ENCODE results near the gene SRR. TPM values are rescaled to one million over a fixed set of nuclear protein-coding genes. Genes with fewer than 3 reads are reported as not detected.

SRR gene
- total RNA-seq, 1 experiment from 2014 or later, result 5.6 TPM

DNA sequence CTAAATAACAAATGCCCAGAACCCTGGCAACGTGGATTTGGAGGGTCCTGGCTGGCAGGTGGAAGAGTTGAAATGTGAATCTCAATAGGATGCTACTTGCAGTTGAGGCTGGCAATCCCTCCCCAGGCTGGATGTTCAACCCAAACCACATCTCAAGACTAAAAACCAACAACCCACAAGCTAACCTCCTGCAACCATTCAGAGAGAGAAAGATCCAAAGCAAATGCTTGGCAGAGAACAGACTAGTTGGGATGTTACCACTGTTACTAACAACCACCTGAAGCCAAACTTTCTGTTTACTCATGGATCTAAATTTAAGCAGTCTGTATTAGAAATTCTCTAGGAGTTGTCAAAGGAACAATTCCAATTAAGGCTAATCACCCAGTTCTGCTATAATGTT is 28.0 kb upstream of the SRR start:
- Histone ChIP-seq H2AFZ (ENCODE audit: low read length) (no peak overlapping the region), H2AK5ac (ENCODE audit: insufficient read length, low read length) (no peak overlapping the region), H3K14ac (ENCODE audit: insufficient read depth, low read length) (no peak overlapping the region), H2BK20ac (ENCODE audit: low read depth, low read length, poor library complexity, severe bottlenecking) (no peak overlapping the region), H3K27ac (ENCODE audit: insufficient read length, low read depth, low read length) (no peak overlapping the region), H2BK5ac (ENCODE audit: insufficient read length, low read length) (no peak overlapping the region), H3K9ac (ENCODE audit: extremely low read depth, insufficient read length, low read length) (no peak overlapping the region), H3K23me2 (ENCODE audit: insufficient read length, low read depth, low read length, poor library complexity, severe bottlenecking) (no peaks in the 10 kb centered on the region), H3K79me1 (ENCODE audit: insufficient read depth, low read depth, low read length, poor library complexity, severe bottlenecking) (no peaks in the 10 kb centered on the region), H3K4me1 (ENCODE audit: insufficient read depth, low read length) (no peaks in the 10 kb centered on the region), H4K8ac (replicated peaks; ENCODE audit: insufficient read length, low read depth, low read length) (no peak overlapping the region), H2BK12ac (ENCODE audit: insufficient read length, low read depth, low read length) (no peak overlapping the region), H2BK120ac (ENCODE audit: low read depth, low read length, poor library complexity, severe bottlenecking) (no peak overlapping the region), H4K5ac (ENCODE audit: insufficient read length, low read depth, low read length) (no peak overlapping the region), H4K20me1 (ENCODE audit: control insufficient read depth, insufficient read depth, insufficient read length) (no peaks in the 10 kb centered on the region), H3K56ac (ENCODE audit: insufficient read length, low read depth, low read length) (no peak overlapping the region), H3K79me2 (ENCODE audit: insufficient read depth, low read length) (no peaks in the 10 kb centered on the region), H2BK15ac (ENCODE audit: low read depth, low read length) (no peak overlapping the region), H3K23ac (ENCODE audit: insufficient read length, low read depth, low read length) (no peak overlapping the region), H3K4ac (ENCODE audit: low read depth, low read length) (no peak overlapping the region), H3K27me3 (ENCODE audit: insufficient read depth, low read length) (no peaks in the 10 kb centered on the region), H3K4me2 (ENCODE audit: insufficient read depth, insufficient read length, low read length) (no peak overlapping the region), H4K91ac (ENCODE audit: insufficient read length, low read depth, low read length) (no peak overlapping the region), H3K9me3 (ENCODE audit: control insufficient read depth, low read depth, low read length) (no peaks in the 10 kb centered on the region), H3K18ac (ENCODE audit: insufficient read length, low read depth, low read length) (no peak overlapping the region), H3T11ph (ENCODE audit: low read length) (no peak overlapping the region)
- no peak for DNase-seq
- Mint-ChIP-seq H3K36me3 (ENCODE audit: insufficient read depth in 1 of 3, low read depth in 3 of 3) (peaks cover 5 to 34% (median 14%) of the 10 kb centered on the region in 3 experiments; a peak in 6 of 7 replicates), H3K27me3 (ENCODE audit: low read depth) (no peaks in the 10 kb centered on the region; the same call in 1 of the 2 replicates), H3K9me3 (no peaks in the 10 kb centered on the region), H3K4me3 (no peak overlapping the region), H3K4me1 (no peaks in the 10 kb centered on the region), H3K27ac (peak overlapping the region in 1 of 3 experiments; percentile 6; a peak in 1 of 7 replicates)
- WGBS (ENCODE audit: extremely low coverage, insufficient read length, low lambda C conversion rate), result no CpG with 5 or more reads among the region's 1 CpG
- TF ChIP-seq, protein P1, sequence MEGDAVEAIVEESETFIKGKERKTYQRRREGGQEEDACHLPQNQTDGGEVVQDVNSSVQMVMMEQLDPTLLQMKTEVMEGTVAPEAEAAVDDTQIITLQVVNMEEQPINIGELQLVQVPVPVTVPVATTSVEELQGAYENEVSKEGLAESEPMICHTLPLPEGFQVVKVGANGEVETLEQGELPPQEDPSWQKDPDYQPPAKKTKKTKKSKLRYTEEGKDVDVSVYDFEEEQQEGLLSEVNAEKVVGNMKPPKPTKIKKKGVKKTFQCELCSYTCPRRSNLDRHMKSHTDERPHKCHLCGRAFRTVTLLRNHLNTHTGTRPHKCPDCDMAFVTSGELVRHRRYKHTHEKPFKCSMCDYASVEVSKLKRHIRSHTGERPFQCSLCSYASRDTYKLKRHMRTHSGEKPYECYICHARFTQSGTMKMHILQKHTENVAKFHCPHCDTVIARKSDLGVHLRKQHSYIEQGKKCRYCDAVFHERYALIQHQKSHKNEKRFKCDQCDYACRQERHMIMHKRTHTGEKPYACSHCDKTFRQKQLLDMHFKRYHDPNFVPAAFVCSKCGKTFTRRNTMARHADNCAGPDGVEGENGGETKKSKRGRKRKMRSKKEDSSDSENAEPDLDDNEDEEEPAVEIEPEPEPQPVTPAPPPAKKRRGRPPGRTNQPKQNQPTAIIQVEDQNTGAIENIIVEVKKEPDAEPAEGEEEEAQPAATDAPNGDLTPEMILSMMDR (conservative IDR thresholded peaks at IDR 0.05), result no peak

All from H9 (cell line).